Measurements from ENCODE around the gene C3orf22. TPM values are rescaled to one million over a fixed set of nuclear protein-coding genes. Genes with fewer than 3 reads are reported as not detected.

Gene C3orf22
- total RNA-seq, 1 donor: not detected

DNA sequence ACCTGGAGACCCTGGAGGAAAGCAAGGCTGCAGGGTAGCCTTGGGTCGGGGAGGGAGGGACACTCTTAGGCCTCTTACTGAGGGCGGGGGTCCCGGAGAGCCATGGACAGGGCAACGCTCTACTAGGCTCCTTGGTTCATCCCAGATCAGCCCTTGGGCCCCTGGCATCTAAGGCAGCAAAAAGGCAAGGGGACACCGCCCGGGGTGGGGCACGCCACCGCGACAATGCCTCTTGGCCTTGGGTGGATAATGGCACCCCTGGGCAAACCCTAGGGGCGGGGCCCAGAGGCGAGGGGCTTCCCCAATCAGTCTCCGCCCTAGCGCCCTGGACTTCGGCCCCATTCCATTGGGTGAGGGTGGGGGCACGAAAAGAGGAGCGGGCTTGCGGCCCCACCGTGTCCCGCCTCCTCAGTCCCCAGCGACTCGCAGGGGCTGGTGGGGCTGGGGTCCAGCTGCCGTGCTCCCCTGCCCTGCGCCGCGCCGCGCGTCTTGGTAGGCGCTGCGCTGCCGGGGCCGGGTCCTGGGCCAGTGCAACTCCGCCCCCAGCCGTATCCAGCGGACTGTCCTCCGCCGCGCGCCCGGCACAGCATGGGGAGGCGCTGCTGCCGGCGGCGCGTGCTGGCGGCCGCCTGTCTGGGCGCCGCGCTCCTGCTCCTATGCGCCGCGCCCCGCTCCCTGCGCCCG is 34.8 kb downstream of the C3orf22 start, which contains the start of gene CHST13:
Gene CHST13, plus strand, starts transcription at position 411 of the 684 bp plus-strand sequence. Its CDS starts 178 bp downstream, at position 589.
- H3K4me3 ChIP-seq (ENCODE audit: low read depth, low read length): peak within 1 kb of the TSS; percentile 22
- DNase-seq (ENCODE audit: low read depth): no peak

DNA sequence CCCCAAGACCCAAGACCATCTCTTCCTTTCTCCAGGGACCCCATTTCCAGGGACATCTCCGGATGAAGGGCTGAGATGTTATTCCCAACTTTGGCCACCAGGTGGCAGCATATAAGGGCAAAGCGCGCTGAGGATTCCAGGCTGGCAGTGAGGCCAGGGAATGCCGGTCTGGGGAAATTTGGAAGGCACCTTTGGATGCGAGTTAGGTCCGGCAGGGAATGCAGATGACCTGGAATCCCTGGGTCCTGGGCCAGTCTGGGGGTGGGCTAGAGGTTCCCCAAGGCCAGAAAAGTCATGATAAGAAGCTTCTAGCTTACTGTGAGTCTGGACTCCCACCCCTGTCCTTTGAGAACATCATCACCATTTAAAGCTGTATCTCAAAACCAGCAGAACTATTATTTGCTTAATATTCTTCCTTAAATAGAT is 36.4 kb downstream of the C3orf22 start:
- H3K4me3 ChIP-seq (ENCODE audit: low read depth, low read length): no peak overlapping the region
- peak; percentile 63 for DNase-seq (ENCODE audit: low read depth)
- TF ChIP-seq, protein P1, sequence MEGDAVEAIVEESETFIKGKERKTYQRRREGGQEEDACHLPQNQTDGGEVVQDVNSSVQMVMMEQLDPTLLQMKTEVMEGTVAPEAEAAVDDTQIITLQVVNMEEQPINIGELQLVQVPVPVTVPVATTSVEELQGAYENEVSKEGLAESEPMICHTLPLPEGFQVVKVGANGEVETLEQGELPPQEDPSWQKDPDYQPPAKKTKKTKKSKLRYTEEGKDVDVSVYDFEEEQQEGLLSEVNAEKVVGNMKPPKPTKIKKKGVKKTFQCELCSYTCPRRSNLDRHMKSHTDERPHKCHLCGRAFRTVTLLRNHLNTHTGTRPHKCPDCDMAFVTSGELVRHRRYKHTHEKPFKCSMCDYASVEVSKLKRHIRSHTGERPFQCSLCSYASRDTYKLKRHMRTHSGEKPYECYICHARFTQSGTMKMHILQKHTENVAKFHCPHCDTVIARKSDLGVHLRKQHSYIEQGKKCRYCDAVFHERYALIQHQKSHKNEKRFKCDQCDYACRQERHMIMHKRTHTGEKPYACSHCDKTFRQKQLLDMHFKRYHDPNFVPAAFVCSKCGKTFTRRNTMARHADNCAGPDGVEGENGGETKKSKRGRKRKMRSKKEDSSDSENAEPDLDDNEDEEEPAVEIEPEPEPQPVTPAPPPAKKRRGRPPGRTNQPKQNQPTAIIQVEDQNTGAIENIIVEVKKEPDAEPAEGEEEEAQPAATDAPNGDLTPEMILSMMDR (IDR thresholded peaks at IDR 0.05; ENCODE audit: insufficient read depth, low read length): peak; percentile 89

More for the DNA sequence above, 34.8 kb downstream of the C3orf22 start, which contains the start of gene CHST13:
- TF ChIP-seq, protein P1 (IDR thresholded peaks at IDR 0.05; ENCODE audit: insufficient read depth, low read length): no peak

DNA sequence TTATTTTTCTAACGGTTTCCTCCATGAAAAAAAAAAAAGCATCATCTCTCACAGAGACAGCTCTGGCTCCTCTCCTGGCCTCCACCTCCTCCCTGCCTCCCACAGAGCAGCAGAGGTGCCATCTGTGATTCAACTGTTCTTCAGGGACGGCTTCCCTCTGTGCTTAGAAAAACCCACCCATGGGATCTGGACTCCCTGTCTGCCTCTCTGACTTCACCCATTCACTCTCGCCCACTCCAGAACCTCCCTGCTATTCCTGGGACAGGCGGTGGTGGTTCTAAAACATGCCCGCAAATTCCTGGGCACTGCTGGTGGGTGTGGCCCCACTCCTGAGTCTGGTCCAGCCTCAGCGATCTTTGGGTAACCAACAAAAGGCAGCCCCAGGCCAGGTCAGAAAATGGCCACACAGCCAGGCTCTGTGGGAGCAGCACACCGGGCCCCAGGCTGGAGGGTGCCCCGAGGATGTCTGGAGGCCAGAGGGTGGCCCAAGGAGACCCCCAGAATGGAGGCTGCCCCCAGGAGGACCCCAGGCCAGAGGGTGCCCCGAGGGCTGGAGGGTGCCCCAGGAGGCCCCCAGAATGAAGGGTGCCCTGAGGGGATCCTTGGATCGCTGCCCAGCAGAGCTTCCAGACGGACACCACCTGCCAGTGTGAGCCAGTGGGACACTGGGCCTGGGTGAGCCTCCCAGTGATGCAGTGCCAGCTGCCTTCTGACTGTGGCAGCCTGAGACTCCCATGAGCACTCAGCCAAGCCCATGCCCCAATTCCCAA is 37.4 kb downstream of the C3orf22 start:
- no peak overlapping the region for H3K4me3 ChIP-seq (ENCODE audit: low read depth, low read length)
- TF ChIP-seq, protein P1 (IDR thresholded peaks at IDR 0.05; ENCODE audit: insufficient read depth, low read length): no peak
- no peak for DNase-seq (ENCODE audit: low read depth)

DNA sequence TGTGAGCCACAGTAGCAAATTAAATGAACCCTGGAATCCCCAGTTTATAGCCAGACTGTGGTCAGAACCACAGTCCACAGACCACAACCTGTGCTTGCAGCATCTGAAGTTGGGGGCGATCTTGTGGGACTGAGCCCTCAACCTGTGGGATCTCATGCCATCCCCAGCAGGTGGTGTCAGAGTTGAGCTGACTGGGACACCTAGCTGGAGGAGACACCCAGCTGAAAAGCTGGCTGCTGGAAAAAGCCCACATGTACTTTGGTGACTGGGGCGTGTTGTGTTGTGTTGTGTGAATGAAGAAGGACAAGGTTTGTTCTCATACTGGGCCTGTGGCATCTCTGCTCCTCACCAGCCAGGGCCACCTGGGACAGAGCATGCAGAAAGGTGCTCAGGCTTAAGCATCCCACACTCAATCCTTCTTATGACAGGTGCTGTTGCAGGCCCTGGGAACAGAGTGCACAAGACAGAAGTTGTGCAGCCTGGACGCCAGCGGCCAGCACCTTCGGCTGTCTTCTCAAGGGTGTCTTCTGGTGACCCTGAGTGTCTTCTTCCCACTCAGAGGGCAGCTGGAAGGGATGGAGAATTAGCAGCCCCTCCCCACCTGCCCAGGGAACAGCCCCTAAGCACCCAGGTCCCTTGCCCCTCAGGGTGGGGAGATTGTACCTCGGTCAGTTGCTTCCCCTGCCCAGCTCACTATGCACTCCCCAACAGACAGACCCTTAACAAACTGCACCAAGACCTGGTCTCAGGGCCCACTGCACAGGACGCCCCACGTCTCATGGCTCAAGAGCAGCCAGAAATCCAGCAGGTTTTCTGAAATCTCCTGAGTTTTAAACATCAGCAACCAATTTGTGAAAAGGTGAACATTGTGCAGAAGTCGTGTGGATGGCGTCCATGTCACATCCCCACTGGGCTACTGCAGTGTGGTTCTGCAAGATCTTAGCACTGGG is 39.0 kb downstream of the C3orf22 start:
- no peak for DNase-seq (ENCODE audit: low read depth)
- TF ChIP-seq, protein P1 (IDR thresholded peaks at IDR 0.05; ENCODE audit: insufficient read depth, low read length): no peak
- H3K4me3 ChIP-seq (ENCODE audit: low read depth, low read length): no peak overlapping the region

DNA sequence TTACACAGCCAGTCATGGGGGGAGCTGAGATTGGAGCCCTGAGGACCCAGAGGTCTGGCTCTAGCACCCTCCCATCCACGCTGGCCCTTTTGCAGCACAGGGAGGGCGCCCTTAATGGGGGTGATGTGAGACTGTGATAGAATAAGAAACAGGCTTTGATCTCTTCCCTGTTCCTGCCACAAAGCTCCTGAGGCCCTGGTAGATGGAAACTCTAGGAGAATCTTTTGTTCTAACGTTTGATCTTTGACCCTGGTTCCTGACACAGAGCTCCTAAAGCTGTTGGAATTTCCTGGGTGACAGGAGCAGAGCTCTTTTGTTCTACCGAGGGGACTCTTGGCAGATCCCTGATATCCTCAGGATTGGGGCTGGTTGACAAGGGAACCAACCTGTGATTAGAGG is 40.0 kb downstream of the C3orf22 start:
- no peak for DNase-seq (ENCODE audit: low read depth)
- no peak overlapping the region for H3K4me3 ChIP-seq (ENCODE audit: low read depth, low read length)
- TF ChIP-seq, protein P1 (IDR thresholded peaks at IDR 0.05; ENCODE audit: insufficient read depth, low read length): no peak
